GM21447 (cell line): ENCODE data around the gene ANKRD55.
"Not testable (repeated sequence)": the region's sequence is repeated elsewhere in the genome, so short reads cannot be mapped to it uniquely, and the experiment has no call there.

Source experiments
- ATAC-seq: cut with Tn5 transposase; IDR thresholded peaks from one replicate; pipeline ENCODE4 v1.9.1; 2021; ENCODE audit not compliant: unreplicated experiment

Gene ANKRD55

GRCh38 chr5:56147106-56147505 lies 86.0 kb downstream of the ANKRD55 start:
- ATAC-seq, result no peak

GRCh38 chr5:56146674-56147073 lies 86.5 kb downstream of the ANKRD55 start:
- no peak for ATAC-seq

- no peak for ATAC-seq
Measured at GRCh38 chr5:56145511-56145910, 87.6 kb downstream of the ANKRD55 start.

- ATAC-seq, result no peak
Measured at GRCh38 chr5:56145106-56145505, 88.0 kb downstream of the ANKRD55 start.

- no peak for ATAC-seq
Measured at GRCh38 chr5:56144211-56144610, 88.9 kb downstream of the ANKRD55 start.

- no peak for ATAC-seq
Measured at GRCh38 chr5:56143373-56143714, 89.8 kb downstream of the ANKRD55 start.

GRCh38 chr5:56142614-56143372 lies 90.3 kb downstream of the ANKRD55 start:
- ATAC-seq, result peak; percentile 85

- ATAC-seq, result no peak
Measured at GRCh38 chr5:56142233-56142613, 90.9 kb downstream of the ANKRD55 start.

- no peak for ATAC-seq
Measured at GRCh38 chr5:56140073-56140472, 93.1 kb downstream of the ANKRD55 start.

- ATAC-seq, result no peak
Measured at GRCh38 chr5:56130664-56131063, 102.5 kb downstream of the ANKRD55 start.

- ATAC-seq, result no peak
Measured at GRCh38 chr5:56129288-56129687, 103.8 kb downstream of the ANKRD55 start.

- no peak for ATAC-seq
Measured at GRCh38 chr5:56128113-56128512, 105.0 kb downstream of the ANKRD55 start.

GRCh38 chr5:56126487-56127179 lies 106.5 kb downstream of the ANKRD55 start:
- no peak for ATAC-seq

- no peak for ATAC-seq
Measured at GRCh38 chr5:56123531-56124243, 109.4 kb downstream of the ANKRD55 start.

- ATAC-seq, result not testable (repeated sequence)
Measured at GRCh38 chr5:56122360-56122985, 110.7 kb downstream of the ANKRD55 start.

GRCh38 chr5:56119050-56119449 lies 114.1 kb downstream of the ANKRD55 start:
- ATAC-seq, result no peak

GRCh38 chr5:56116599-56117141 lies 116.5 kb downstream of the ANKRD55 start:
- ATAC-seq, result no peak

GRCh38 chr5:56115589-56115988 lies 117.5 kb downstream of the ANKRD55 start:
- no peak for ATAC-seq

- ATAC-seq, result no peak
Measured at GRCh38 chr5:56112526-56113121, 120.5 kb downstream of the ANKRD55 start.

GRCh38 chr5:56111404-56111781 lies 121.7 kb downstream of the ANKRD55 start:
- ATAC-seq, result no peak
